ENCODE measurements around the gene ROR1. TPM values are rescaled to one million over a fixed set of nuclear protein-coding genes. Genes with fewer than 3 reads are reported as not detected.
"Not testable (repeated sequence)": the region's sequence is repeated elsewhere in the genome, so short reads cannot be mapped to it uniquely, and the experiment has no call there.

Gene ROR1
- total RNA-seq, 4 donors from 2014 or later = 2.6 to 37.6 (median 11.5) TPM

- H3K9me3 ChIP-seq = no peaks in the 10 kb centered on the region
- DNase-seq = no peak
- no peak overlapping the region for H3K27ac ChIP-seq
- H3K4me3 ChIP-seq = no peak overlapping the region
- H3K4me1 ChIP-seq = no peaks in the 10 kb centered on the region
- intact Hi-C loops (cut with DNase I; ENCODE audit: low total_unique reads) = no loop called here
- TF ChIP-seq POLR2A (IDR thresholded peaks at IDR 0.05) (no peak), CTCF (IDR thresholded peaks at IDR 0.05) (no peak)
- no peaks in the 10 kb centered on the region for H3K36me3 ChIP-seq
- H3K27me3 ChIP-seq = no peaks in the 10 kb centered on the region
Observed at GRCh38 chr1:64095832-64096231, 322.0 kb downstream of the ROR1 start.

DNA sequence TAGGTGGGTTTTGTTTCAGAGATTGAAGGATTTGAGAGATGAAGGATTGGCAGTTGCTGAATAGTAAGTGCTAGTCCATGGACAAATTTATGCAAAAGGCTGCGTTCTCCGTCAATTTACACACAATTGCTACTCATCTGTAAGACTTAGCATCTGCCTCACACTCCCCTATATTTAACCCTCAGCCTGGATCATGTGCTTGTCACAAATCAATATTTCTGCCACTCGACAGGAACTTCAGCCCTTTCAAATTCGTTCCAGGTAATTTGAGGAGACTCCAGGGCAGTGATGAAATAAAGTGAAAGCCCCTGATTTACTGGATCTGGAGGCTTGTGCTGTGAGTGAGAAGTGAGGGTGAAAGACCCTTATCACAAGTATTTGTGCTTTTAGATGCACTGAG is 324.0 kb downstream of the ROR1 start:
- no peak overlapping the region for H3K27ac ChIP-seq
- TF ChIP-seq CTCF (IDR thresholded peaks at IDR 0.05) (no peak), POLR2A (IDR thresholded peaks at IDR 0.05) (no peak)
- no peaks in the 10 kb centered on the region for H3K9me3 ChIP-seq
- H3K4me3 ChIP-seq = no peak overlapping the region
- no peaks in the 10 kb centered on the region for H3K36me3 ChIP-seq
- intact Hi-C loops (cut with DNase I; ENCODE audit: low total_unique reads) = no loop called here
- no peaks in the 10 kb centered on the region for H3K4me1 ChIP-seq
- no peaks in the 10 kb centered on the region for H3K27me3 ChIP-seq
- DNase-seq = no peak

DNA sequence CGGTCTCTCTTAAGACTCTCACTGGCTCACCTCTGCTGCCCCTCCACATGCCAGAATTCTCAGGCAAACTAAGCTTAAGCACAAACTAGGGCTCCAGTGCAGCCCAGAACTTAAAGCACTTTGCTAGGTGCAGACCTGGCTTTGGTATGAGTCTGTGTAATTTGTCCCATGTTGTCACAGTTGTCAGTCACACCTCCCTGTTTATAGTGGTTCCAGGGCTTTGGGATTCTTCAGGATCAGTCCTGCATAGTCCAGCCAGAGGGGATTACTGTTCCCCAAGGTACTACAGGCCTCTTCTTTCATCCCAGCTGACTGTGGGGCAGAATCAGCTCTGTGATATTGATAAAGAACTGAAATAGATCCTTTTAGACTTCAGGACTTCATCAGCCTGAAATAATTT is 324.6 kb downstream of the ROR1 start:
- no peak overlapping the region for H3K27ac ChIP-seq
- no peak overlapping the region for H3K4me3 ChIP-seq
- no peaks in the 10 kb centered on the region for H3K36me3 ChIP-seq
- DNase-seq = no peak
- H3K9me3 ChIP-seq = no peaks in the 10 kb centered on the region
- TF ChIP-seq CTCF (IDR thresholded peaks at IDR 0.05) = no peak
- TF ChIP-seq POLR2A (IDR thresholded peaks at IDR 0.05) = no peak
- H3K4me1 ChIP-seq = no peaks in the 10 kb centered on the region
- intact Hi-C loops (cut with DNase I; ENCODE audit: low total_unique reads) = no loop called here
- H3K27me3 ChIP-seq = no peaks in the 10 kb centered on the region

- DNase-seq = no peak
- H3K27me3 ChIP-seq = no peaks in the 10 kb centered on the region
- H3K4me3 ChIP-seq = no peak overlapping the region
- no peaks in the 10 kb centered on the region for H3K4me1 ChIP-seq
- no peak overlapping the region for H3K27ac ChIP-seq
- TF ChIP-seq CTCF (IDR thresholded peaks at IDR 0.05) (no peak), POLR2A (IDR thresholded peaks at IDR 0.05) (no peak)
- H3K36me3 ChIP-seq = no peaks in the 10 kb centered on the region
- intact Hi-C loops (cut with DNase I; ENCODE audit: low total_unique reads) = no loop called here
- H3K9me3 ChIP-seq = no peaks in the 10 kb centered on the region
Observed at GRCh38 chr1:64098846-64099582, 325.2 kb downstream of the ROR1 start.

GRCh38 chr1:64100791-64101190 is 327.0 kb downstream of the ROR1 start:
- no peaks in the 10 kb centered on the region for H3K4me1 ChIP-seq
- H3K36me3 ChIP-seq = no peaks in the 10 kb centered on the region
- H3K27ac ChIP-seq = no peak overlapping the region
- H3K27me3 ChIP-seq = no peaks in the 10 kb centered on the region
- H3K9me3 ChIP-seq = no peaks in the 10 kb centered on the region
- H3K4me3 ChIP-seq = no peak overlapping the region
- TF ChIP-seq POLR2A (IDR thresholded peaks at IDR 0.05) (no peak), CTCF (IDR thresholded peaks at IDR 0.05) (no peak)
- no peak for DNase-seq
- intact Hi-C loops (cut with DNase I; ENCODE audit: low total_unique reads) = no loop called here

DNA sequence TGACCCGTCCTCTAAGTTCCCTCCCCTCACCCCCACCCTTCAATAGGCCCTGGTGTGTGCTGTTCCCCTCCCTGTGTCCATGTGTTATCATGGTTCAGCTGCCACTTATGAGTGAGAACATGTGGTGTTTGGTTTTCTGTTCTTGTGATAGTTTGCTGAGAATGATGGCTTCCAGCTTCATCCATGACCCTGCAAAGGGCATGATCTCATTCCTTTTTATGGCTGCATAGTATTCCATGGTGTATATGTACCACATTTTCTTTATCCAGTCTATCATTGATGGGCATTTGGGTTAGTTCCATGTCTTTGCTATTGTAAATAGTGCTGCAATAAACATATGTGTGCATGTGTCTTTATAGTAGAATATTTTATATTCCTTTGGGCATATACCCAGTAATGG is 330.8 kb downstream of the ROR1 start:
- H3K4me3 ChIP-seq; H3K27ac ChIP-seq; H3K36me3 ChIP-seq; intact Hi-C loops (cut with DNase I; ENCODE audit: low total_unique reads); H3K9me3 ChIP-seq; H3K27me3 ChIP-seq; H3K4me1 ChIP-seq; DNase-seq: not testable (repeated sequence)

Data from uterus (tissue), 4 donors.